WTC11 (cell line): ENCODE results near the gene OR10A6.

ENCODE experiments used
- CTCF ChIP-seq: fragments of 200-600 bp; IDR thresholded peaks from 2 replicates; pipeline ENCODE4 v1.8.0; 2022; ENCODE audit warnings: antibody characterized with exemption
- FOXJ3 ChIP-seq: sonication (generic); formaldehyde crosslinking; IDR thresholded peaks from 2 replicates; pipeline ENCODE4 v1.9.0; 2021; ENCODE audit warnings: missing genetic modification reagents, mild to moderate bottlenecking, borderline replicate concordance
- FOXK1 ChIP-seq: sonication (generic); formaldehyde crosslinking; IDR thresholded peaks from 2 replicates; pipeline ENCODE4 v1.8.0; 2022; ENCODE audit warnings: mild to moderate bottlenecking, moderate library complexity, missing genetic modification reagents
- IRF1 ChIP-seq: sonication (generic); formaldehyde crosslinking; IDR thresholded peaks from 2 replicates; pipeline ENCODE4 v1.8.0; 2023; ENCODE audit warnings: missing genetic modification reagents
- NR2C2 ChIP-seq: sonication (generic); formaldehyde crosslinking; IDR thresholded peaks from 2 replicates; pipeline ENCODE4 v1.8.0; 2022; ENCODE audit warnings: mild to moderate bottlenecking, missing genetic modification reagents
- SMAD4 ChIP-seq: sonication (generic); formaldehyde crosslinking; IDR thresholded peaks from 2 replicates; pipeline ENCODE4 v1.8.0; 2022; ENCODE audit warnings: mild to moderate bottlenecking, missing genetic modification reagents
- SP1 ChIP-seq: sonication (generic); formaldehyde crosslinking; conservative IDR thresholded peaks from 2 replicates; pipeline ENCODE4 v1.8.1; 2022; ENCODE audit warnings: missing genetic modification reagents
- USF1 ChIP-seq: sonication (generic); formaldehyde crosslinking; IDR thresholded peaks from 2 replicates; pipeline ENCODE4 v1.8.0; 2022; ENCODE audit warnings: mild to moderate bottlenecking, missing genetic modification reagents
- ZNF219 ChIP-seq: sonication (generic); formaldehyde crosslinking; IDR thresholded peaks from 2 replicates; pipeline ENCODE4 v1.8.0; 2023; ENCODE audit warnings: missing genetic modification reagents, mild to moderate bottlenecking, borderline replicate concordance
- ZNF281 ChIP-seq: sonication (generic); formaldehyde crosslinking; IDR thresholded peaks from 2 replicates; pipeline ENCODE4 v1.8.0; 2023; ENCODE audit warnings: mild to moderate bottlenecking, missing genetic modification reagents
- TF ChIP-seq, protein P1 (sequence below): sonication (generic); formaldehyde crosslinking; IDR thresholded peaks from 2 replicates; pipeline ENCODE4 v1.8.0; 2022; ENCODE audit warnings: mild to moderate bottlenecking, missing genetic modification reagents
- TF ChIP-seq, protein P2 (sequence below): sonication (generic); formaldehyde crosslinking; IDR thresholded peaks from 2 replicates; pipeline ENCODE4 v1.8.1; 2023; ENCODE audit warnings: mild to moderate bottlenecking, moderate library complexity, missing genetic modification reagents
- TF ChIP-seq, protein P3 (sequence below): sonication (generic); formaldehyde crosslinking; IDR thresholded peaks from 2 replicates; pipeline ENCODE4 v1.8.1; 2023; ENCODE audit warnings: mild to moderate bottlenecking, missing genetic modification reagents, moderate library complexity

GRCh38 chr11:7889985-7890384, 41.1 kb downstream of the OR10A6 start:
- no peak for TF ChIP-seq CTCF
- no peak for TF ChIP-seq SMAD4 (CRISPR knock-in tag)
- TF ChIP-seq, protein P1, sequence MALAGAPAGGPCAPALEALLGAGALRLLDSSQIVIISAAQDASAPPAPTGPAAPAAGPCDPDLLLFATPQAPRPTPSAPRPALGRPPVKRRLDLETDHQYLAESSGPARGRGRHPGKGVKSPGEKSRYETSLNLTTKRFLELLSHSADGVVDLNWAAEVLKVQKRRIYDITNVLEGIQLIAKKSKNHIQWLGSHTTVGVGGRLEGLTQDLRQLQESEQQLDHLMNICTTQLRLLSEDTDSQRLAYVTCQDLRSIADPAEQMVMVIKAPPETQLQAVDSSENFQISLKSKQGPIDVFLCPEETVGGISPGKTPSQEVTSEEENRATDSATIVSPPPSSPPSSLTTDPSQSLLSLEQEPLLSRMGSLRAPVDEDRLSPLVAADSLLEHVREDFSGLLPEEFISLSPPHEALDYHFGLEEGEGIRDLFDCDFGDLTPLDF (CRISPR knock-in tag) = no peak
- TF ChIP-seq, protein P2, sequence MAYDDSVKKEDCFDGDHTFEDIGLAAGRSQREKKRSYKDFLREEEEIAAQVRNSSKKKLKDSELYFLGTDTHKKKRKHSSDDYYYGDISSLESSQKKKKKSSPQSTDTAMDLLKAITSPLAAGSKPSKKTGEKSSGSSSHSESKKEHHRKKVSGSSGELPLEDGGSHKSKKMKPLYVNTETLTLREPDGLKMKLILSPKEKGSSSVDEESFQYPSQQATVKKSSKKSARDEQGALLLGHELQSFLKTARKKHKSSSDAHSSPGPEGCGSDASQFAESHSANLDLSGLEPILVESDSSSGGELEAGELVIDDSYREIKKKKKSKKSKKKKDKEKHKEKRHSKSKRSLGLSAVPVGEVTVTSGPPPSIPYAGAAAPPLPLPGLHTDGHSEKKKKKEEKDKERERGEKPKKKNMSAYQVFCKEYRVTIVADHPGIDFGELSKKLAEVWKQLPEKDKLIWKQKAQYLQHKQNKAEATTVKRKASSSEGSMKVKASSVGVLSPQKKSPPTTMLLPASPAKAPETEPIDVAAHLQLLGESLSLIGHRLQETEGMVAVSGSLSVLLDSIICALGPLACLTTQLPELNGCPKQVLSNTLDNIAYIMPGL (CRISPR knock-in tag) = no peak
- TF ChIP-seq IRF1 (CRISPR knock-in tag) = no peak
- TF ChIP-seq FOXJ3 (CRISPR knock-in tag) = no peak
- no peak for TF ChIP-seq ZNF281
- no peak for TF ChIP-seq ZNF219 (CRISPR knock-in tag)
- no peak for TF ChIP-seq NR2C2 (CRISPR knock-in tag)
- TF ChIP-seq FOXK1 (CRISPR knock-in tag) = no peak
- TF ChIP-seq USF1 (CRISPR knock-in tag) = no peak
- TF ChIP-seq, protein P3, sequence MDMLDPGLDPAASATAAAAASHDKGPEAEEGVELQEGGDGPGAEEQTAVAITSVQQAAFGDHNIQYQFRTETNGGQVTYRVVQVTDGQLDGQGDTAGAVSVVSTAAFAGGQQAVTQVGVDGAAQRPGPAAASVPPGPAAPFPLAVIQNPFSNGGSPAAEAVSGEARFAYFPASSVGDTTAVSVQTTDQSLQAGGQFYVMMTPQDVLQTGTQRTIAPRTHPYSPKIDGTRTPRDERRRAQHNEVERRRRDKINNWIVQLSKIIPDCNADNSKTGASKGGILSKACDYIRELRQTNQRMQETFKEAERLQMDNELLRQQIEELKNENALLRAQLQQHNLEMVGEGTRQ (CRISPR knock-in tag) = no peak
- no peak for TF ChIP-seq SP1
